Mammary epithelial cell (primary cell): ENCODE results near the gene PDF.

Source experiments
- EZH2 ChIP-seq: IDR thresholded peaks from 2 replicates; pipeline ENCODE4 v1.6.1; 2012; ENCODE audit warnings: low read length, inconsistent platforms, borderline replicate concordance
- TF ChIP-seq, protein P1 (sequence below), 2 donors: IDR thresholded peaks in 1 of 2; conservative IDR thresholded peaks in 1 of 2; 2 replicates each; pipeline ENCODE4 v1.5.1; 2011 to 2012; ENCODE audit warnings: inconsistent platforms in 2 of 2, low read length in 2 of 2, mild to moderate bottlenecking in 2 of 2, control low read depth in 1 of 2, low read depth in 1 of 2; ENCODE audit not compliant: insufficient read depth in 1 of 2; ENCODE audit errors: extremely low read depth in 1 of 2

DNA sequence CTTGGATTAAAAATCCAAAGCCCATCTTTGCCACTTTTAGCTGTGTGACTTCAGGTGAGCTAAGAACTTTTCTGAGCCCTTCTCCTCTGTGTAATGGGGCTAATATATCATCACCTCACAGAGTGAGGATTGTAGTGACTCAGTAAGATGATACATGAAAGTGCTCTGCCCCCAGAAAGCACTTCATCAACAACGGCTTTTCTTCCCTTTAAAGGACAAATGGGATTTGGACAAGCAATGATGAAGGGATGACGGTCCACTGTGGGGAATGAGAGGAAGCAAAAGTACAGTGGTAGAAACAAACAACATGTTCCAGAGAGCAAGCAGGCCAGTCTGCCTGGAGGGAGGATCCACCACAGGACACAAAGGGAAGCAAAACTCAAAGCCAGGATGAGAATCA, 35.5 kb upstream of the PDF start:
- TF ChIP-seq, protein P1, sequence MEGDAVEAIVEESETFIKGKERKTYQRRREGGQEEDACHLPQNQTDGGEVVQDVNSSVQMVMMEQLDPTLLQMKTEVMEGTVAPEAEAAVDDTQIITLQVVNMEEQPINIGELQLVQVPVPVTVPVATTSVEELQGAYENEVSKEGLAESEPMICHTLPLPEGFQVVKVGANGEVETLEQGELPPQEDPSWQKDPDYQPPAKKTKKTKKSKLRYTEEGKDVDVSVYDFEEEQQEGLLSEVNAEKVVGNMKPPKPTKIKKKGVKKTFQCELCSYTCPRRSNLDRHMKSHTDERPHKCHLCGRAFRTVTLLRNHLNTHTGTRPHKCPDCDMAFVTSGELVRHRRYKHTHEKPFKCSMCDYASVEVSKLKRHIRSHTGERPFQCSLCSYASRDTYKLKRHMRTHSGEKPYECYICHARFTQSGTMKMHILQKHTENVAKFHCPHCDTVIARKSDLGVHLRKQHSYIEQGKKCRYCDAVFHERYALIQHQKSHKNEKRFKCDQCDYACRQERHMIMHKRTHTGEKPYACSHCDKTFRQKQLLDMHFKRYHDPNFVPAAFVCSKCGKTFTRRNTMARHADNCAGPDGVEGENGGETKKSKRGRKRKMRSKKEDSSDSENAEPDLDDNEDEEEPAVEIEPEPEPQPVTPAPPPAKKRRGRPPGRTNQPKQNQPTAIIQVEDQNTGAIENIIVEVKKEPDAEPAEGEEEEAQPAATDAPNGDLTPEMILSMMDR (conservative IDR thresholded peaks at IDR 0.05 in 1 of 2, IDR thresholded peaks at IDR 0.05 in 1 of 2; ENCODE audit: extremely low read depth in 1 of 2, insufficient read depth in 1 of 2, low read depth in 1 of 2, low read length in 2 of 2), result no peak
- no peak for TF ChIP-seq EZH2
